Stimulated activated naive CD4-positive, alpha-beta T cell treated with Interleukin-2 at 50 U/mL for 16 hours (primary cell): ENCODE measurements around the gene DAAM1.

ENCODE experiments used
- DNase-seq: peaks from one replicate; lab custom pipeline; 2025; lab: John Stamatoyannopoulos, UW

DAAM1 gene

GRCh38 chr14:59221568-59221967 is 33.1 kb downstream of the DAAM1 start:
- no peak for DNase-seq

- no peak for DNase-seq
Observed at GRCh38 chr14:59224341-59224740, 35.9 kb downstream of the DAAM1 start.

GRCh38 chr14:59225281-59225680 is 36.8 kb downstream of the DAAM1 start:
- no peak for DNase-seq

DNA sequence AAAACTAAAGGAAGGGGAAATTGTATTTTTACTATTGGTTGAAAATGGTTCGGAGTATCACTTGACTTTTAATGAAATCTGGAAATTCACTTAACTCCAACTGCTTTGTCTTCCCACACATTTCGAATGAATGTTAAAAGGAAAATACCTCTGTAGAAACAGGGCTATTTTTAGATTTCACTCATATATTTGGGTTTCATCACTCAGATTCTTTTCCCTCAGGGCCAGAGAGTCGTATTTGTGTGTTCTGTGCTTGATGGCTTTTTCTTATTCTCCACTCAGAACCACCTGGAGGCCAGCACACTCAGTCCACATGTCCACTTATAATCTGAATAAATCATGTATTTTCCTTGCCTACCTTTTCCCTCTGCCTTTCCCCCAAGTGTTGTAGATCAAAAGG is 40.0 kb downstream of the DAAM1 start:
- no peak for DNase-seq

GRCh38 chr14:59229653-59230406 is 41.4 kb downstream of the DAAM1 start:
- DNase-seq: no peak

GRCh38 chr14:59236195-59236594 is 47.7 kb downstream of the DAAM1 start:
- DNase-seq: no peak

DNA sequence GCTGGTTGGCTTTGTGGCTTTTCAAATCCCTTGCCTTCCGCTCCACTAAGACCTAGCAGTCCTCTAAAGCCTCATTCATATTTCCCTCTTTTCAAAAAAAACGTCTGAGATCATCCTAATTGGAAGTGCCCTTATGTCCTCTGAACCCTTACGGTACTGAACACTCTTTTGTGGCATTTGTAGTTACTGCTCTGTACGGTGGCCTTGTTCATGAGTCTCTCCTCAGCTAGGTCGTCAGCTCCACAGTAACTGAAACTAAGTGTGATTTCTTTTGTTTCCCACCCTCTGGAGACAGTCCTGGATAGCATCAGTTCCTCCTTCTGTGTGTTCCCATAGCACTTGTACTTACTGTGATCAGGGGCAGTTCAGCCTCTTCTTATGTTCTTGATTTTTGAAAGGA is 49.7 kb downstream of the DAAM1 start:
- DNase-seq: no peak

DNA sequence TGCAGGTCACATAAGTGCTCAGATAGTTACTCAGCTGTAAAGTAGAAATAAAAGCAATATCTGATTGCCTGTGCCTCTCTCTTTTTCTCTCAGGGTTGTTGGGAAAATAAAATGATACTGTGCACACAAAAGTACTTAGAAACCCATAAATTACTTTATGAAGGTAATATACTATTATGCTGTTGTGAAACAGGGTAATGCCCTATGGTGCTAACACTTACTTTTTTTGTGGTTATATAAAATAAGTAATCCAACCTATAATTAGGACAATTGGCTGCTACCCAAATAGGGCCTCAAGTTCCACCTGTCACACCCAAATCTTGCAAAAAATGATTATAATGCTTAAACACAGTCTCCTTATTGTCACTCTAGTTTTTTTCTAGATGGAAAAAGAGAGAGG is 50.6 kb downstream of the DAAM1 start:
- no peak for DNase-seq

- DNase-seq: no peak
Observed at GRCh38 chr14:59240356-59240755, 51.9 kb downstream of the DAAM1 start.

DNA sequence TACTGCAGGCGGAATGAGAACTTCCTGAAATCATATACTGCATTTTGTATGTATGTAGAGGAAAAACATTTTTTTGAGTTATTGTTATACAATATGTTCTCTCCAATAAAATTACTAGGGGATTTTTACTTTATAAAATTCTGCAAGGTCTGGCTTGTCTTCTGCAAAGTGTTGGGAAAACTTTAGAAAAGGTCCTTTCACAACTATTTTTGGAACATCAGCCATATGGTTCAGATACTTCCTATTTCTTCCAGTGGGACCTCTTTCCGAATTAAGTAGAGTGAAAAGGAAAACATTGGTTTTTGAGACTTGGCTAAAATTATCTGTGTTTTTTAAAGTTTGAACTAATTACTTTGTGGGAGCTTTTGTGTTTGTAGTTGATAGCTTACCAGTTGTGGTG is 52.7 kb downstream of the DAAM1 start:
- DNase-seq: no peak

- no peak for DNase-seq
Observed at GRCh38 chr14:59243174-59243573, 54.7 kb downstream of the DAAM1 start.

GRCh38 chr14:59244581-59244980 is 56.1 kb downstream of the DAAM1 start:
- no peak for DNase-seq

GRCh38 chr14:59245809-59246295 is 57.4 kb downstream of the DAAM1 start:
- DNase-seq: no peak

DNA sequence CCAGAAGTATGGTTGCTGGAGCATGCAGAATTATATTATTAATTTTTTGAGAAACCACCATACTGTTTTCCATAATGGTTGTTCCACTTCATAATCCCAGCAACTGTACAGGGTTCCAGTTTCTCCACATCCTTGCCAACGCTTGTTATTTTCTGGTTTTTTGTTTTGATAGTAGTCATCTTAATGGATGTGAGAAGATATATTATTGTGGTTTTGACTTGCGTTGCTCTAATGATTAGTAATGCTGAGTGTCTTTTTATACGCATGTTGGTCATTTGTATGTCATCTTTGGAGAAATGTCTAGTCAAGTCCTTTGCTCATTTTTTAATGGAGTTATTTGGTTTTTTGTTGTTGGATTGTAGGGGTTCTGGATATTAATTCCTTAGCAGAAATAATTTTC is 58.1 kb downstream of the DAAM1 start:
- DNase-seq: no peak

DNA sequence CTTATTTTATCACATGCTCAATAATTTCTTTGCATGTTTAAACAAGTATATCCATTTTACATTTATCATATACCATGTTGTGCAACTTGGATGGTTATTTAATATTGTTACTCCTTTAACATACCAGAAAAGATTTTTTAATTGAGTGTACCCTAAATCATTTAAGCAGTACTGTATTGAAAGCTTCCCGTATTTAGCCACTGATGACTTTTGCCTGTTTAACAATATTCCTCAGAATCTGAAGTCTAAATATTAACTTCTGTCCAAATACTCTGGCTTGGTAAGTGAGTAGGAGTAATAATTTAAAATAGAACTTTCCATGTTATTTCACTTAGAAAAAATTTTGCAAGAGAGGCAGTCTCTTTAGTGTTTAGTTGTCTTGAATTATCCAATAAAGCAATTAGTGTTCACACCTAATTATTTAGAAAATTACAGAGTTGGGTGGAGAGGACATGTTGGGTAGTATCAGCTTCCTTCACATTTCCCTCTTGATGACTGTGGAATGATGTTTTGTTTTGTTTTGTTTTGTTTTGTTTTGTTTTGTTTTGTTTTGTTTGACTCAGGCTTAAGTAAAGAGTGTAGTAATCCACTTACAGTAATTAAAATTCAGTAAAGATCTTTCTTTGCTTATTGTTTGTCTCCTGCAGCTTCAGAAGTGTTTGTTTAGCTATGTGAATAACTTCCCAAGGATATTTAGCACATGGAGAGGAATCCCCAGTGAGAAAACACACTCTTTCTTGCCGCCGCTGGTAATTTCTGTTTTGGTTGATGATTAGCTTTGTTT is 59.5 kb downstream of the DAAM1 start:
- DNase-seq: no peak

GRCh38 chr14:59249029-59249428 is 60.6 kb downstream of the DAAM1 start:
- DNase-seq: no peak

GRCh38 chr14:59251811-59252771 is 63.6 kb downstream of the DAAM1 start:
- DNase-seq: no peak

DNA sequence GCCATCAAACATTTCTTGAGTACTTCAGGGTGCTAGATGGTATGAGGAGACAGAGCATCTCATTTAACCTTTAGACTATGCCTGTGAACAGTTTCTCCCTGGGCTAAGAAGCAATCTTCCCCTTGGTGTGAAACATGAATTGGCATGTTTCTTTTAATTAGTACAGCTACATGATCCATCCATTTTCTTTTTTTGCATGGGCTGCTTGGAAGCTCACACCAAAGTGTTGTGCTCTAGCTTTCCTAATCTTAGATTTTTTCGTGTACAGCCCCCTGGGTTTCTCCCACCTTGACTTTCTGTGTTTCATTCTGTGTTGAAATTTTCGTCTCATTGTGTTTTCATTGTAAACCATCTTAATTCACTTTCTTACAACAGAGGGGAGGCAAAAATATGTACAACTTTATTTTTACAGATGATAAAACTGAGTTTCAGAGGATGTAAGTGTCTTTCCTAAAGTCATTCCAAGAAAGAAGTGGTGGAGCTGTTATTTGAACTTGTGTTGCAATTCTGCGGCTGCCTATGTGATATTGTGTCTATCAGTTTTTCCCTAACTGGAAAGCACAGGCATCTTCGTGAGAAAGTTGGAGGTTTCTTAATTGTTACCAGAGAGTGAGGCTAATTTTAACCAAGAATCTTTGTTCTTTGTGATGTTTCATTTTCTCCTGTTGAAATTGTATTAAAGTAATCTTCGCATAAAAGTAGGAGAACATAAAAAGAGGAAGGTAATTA is 64.5 kb downstream of the DAAM1 start:
- no peak for DNase-seq

DNA sequence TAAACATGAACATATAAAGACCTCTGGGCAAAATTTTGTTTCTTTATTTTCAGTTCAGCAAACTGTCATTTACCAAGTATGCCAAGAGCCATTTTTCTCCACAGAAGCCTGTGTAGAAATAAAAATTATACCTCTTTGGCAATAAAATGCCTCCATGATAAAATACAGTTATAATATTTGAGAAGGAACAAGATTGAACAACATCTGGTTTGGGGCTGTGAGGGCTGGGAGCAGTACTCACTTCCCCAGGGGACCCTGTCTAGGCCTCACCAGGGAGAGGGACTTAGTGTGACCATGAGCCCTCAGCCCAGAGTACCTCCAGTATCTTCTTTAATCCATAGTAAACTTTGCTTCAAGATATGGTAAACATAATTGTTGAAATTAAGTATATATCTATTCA is 65.1 kb downstream of the DAAM1 start:
- no peak for DNase-seq

DNA sequence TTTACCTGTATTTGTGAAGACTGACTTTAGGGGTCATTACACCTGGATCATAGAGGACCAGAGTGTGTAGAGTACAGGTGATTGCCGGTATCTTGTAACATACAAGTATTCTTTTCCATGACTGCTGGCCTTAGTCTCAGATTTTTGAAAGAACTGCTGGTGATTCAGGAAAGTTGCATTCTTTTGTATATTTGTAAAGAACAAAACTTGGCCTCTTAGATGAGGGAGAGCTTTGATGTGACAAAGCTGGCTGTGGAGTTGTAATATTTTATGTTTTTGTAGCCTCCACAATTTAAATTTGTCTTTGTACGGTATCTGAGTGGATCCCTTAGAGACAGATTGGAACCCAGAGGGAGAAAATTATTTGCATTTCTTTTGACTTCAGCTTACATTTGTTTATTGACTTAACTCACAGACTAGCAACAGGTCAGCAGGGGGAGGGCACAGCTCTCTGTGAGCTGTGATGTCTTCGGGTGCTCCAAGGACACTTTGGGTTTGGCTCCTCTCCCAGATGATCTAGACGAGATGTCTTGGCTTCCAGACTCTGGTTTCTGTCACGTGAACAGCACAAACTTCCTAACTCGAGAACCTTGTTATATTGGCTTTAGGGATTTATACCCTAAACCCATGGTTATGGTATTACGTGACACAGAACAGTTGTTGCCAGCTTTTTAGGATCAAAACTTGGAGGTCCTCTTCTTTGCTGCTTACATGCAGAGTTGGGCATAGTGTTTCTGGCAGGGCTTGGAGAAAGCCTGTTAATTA is 65.9 kb downstream of the DAAM1 start:
- no peak for DNase-seq
